SU-DHL-6 (cell line): ENCODE data around the gene FSD2.
"Not testable (repeated sequence)": the region's sequence is repeated elsewhere in the genome, so short reads cannot be mapped to it uniquely, and the experiment has no call there.

ENCODE experiments used
- H2AFZ ChIP-seq: fragments of 200-600 bp; sonication (generic); 2 replicates; pipeline ENCODE4 v1.6.1; 2014; ENCODE audit warnings: low read depth, mild to moderate bottlenecking, moderate library complexity, mixed read lengths, antibody characterized with exemption, low read length; ENCODE audit not compliant: severe bottlenecking
- H3F3A ChIP-seq: fragments of 200-600 bp; shearing (Covaris generic); 2 replicates; pipeline ENCODE4 v1.6.0; 2016; ENCODE audit warnings: antibody characterized with exemption, mild to moderate bottlenecking; ENCODE audit not compliant: insufficient read depth
- H3K27ac ChIP-seq: fragments of 200-600 bp; sonication (generic); 2 replicates; pipeline ENCODE4 v1.5.1; 2016; ENCODE audit warnings: low read depth, mild to moderate bottlenecking, low read length, moderate library complexity, mixed read lengths
- H3K27me3 ChIP-seq: fragments of 200-600 bp; sonication (generic), shearing (Covaris generic); 2 replicates; pipeline ENCODE4 v1.6.0; 2014; ENCODE audit warnings: mild to moderate bottlenecking, low read length
- H3K36me3 ChIP-seq: fragments of 200-600 bp; sonication (generic); 2 replicates; pipeline ENCODE4 v1.6.1; 2014; ENCODE audit warnings: mild to moderate bottlenecking, low read length, mixed read lengths
- H3K4me2 ChIP-seq: fragments of 300-600, 200-600 bp; shearing (Covaris generic), sonication (generic); 2 replicates; pipeline ENCODE4 v1.6.0; 2014; ENCODE audit warnings: low read length, low read depth, mild to moderate bottlenecking; ENCODE audit not compliant: poor library complexity, severe bottlenecking
- H3K4me3 ChIP-seq: fragments of 200-600 bp; sonication (generic); 2 replicates; pipeline ENCODE4 v1.5.1; 2014; ENCODE audit warnings: antibody characterized with exemption, low read length, mild to moderate bottlenecking, mixed read lengths; ENCODE audit not compliant: insufficient read depth, poor library complexity, severe bottlenecking
- H3K79me2 ChIP-seq: fragments of 200-600 bp; sonication (generic); 2 replicates; pipeline ENCODE4 v1.6.1; 2014; ENCODE audit warnings: mild to moderate bottlenecking, low read length, moderate library complexity; ENCODE audit not compliant: insufficient read depth
- H3K9ac ChIP-seq: fragments of 200-600 bp; sonication (generic); 2 replicates; pipeline ENCODE4 v1.7.0; 2014; ENCODE audit warnings: mild to moderate bottlenecking, low read length
- H3K9me2 ChIP-seq: fragments of 200-600 bp; sonication (generic); replicated peaks from 2 replicates; pipeline ENCODE4 v1.6.1; 2014; ENCODE audit warnings: low read length; ENCODE audit not compliant: insufficient read depth
- H3K9me3 ChIP-seq: fragments of 200-600 bp; sonication (generic); 2 replicates; pipeline ENCODE4 v1.6.1; 2014; ENCODE audit warnings: low read length, mixed read lengths; ENCODE audit not compliant: insufficient read depth
- H4K20me1 ChIP-seq: fragments of 200-600 bp; sonication (generic); 2 replicates; pipeline ENCODE4 v1.6.1; 2014; ENCODE audit warnings: low read depth, mild to moderate bottlenecking, antibody characterized with exemption, low read length, moderate library complexity, mixed read lengths
- EZH2phosphoT487 ChIP-seq: fragments of 200-600 bp; sonication (generic), shearing (Covaris generic); conservative IDR thresholded peaks from 2 replicates; pipeline ENCODE4 v1.6.1; 2018; ENCODE audit warnings: mild to moderate bottlenecking, antibody characterized with exemption, low read length, moderate library complexity, mixed read lengths
- TF ChIP-seq, protein P1 (sequence below): fragments of 200-600 bp; sonication (generic); IDR thresholded peaks from one replicate; pipeline ENCODE4 v1.5.1; 2017; ENCODE audit warnings: antibody characterized with exemption, mild to moderate bottlenecking, low read length, moderate library complexity; ENCODE audit not compliant: insufficient read depth, poor library complexity, severe bottlenecking

The FSD2 gene

DNA sequence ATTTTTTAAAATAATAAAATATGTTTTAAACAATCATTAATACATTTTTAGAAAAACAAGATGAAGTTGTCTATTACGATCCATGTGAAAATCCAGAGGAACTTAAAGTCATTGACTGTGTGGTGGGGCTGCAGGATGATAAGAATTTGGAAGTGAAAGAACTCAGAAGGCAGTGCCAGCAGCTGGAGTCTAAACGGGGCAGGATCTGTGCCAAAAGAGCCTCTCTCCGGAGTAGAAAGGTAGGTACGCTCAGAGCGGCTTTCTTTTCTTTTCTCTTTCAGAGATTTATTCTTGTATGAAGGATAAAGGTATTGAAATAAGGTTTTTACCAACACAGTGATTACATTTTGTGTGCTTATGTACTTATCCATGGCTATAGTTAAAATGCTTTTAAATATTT lies 17.2 kb upstream of the FSD2 start:
- Histone ChIP-seq H3K9ac (no peak overlapping the region), H4K20me1 (no peaks in the 10 kb centered on the region), H3K36me3 (peaks cover 52% of the 10 kb centered on the region), H3K27ac (no peak overlapping the region), H3K4me2 (no peak overlapping the region), H3K9me3 (no peaks in the 10 kb centered on the region), H3F3A (no peaks in the 10 kb centered on the region), H2AFZ (no peak overlapping the region), H3K27me3 (no peaks in the 10 kb centered on the region), H3K4me3 (no peak overlapping the region), H3K9me2 (no peaks in the 10 kb centered on the region), H3K79me2 (no peaks in the 10 kb centered on the region)
- TF ChIP-seq, protein P1, sequence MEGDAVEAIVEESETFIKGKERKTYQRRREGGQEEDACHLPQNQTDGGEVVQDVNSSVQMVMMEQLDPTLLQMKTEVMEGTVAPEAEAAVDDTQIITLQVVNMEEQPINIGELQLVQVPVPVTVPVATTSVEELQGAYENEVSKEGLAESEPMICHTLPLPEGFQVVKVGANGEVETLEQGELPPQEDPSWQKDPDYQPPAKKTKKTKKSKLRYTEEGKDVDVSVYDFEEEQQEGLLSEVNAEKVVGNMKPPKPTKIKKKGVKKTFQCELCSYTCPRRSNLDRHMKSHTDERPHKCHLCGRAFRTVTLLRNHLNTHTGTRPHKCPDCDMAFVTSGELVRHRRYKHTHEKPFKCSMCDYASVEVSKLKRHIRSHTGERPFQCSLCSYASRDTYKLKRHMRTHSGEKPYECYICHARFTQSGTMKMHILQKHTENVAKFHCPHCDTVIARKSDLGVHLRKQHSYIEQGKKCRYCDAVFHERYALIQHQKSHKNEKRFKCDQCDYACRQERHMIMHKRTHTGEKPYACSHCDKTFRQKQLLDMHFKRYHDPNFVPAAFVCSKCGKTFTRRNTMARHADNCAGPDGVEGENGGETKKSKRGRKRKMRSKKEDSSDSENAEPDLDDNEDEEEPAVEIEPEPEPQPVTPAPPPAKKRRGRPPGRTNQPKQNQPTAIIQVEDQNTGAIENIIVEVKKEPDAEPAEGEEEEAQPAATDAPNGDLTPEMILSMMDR = no peak
- no peak for TF ChIP-seq EZH2phosphoT487

DNA sequence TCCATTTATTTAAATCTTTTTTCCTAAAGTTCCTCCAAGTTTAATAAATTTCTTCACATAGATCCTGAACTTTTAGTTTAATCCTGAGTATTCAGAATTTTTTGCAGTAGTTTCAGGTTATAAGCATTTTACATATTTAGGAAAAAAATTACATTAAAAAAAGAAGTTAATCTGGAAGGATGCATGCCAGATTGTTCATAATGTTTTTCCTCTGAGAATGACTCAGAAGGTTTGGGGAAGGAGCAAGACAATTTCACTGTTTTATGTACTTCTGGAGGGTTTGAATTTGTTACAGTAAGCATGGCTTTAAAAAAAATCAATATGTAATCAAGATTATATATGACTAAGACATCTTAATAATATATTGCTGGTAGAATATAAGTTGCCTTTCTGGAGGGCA lies 16.0 kb upstream of the FSD2 start:
- not testable (repeated sequence) for H2AFZ ChIP-seq
- H3K36me3 ChIP-seq = peaks cover 52% of the 10 kb centered on the region

DNA sequence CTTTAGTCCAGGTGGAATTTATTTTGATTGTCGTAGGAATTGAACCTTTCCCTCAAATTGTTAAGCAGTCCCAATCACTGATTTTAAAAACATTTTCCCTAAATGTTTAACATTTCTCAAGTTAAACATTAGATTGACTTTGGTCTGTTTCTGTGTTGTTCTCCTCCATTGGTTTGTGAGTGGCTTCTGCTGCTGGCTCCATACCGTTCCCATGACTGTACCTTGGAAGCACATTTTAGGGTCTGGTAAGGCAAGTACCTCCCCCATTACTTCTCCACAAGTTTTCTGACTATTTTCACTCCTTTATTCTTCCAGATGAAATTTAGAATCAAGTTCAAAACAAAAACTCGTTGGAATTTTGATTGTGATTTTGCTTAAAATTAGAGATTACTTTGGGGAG lies 15.5 kb upstream of the FSD2 start:
- not testable (repeated sequence) for H4K20me1 ChIP-seq, H3K27ac ChIP-seq, H3K9me2 ChIP-seq, H3K79me2 ChIP-seq, H3K4me2 ChIP-seq, H3K9ac ChIP-seq, H3K27me3 ChIP-seq, H3K9me3 ChIP-seq, H2AFZ ChIP-seq, H3K4me3 ChIP-seq, H3F3A ChIP-seq
- H3K36me3 ChIP-seq = peaks cover 51% of the 10 kb centered on the region

More for the DNA sequence above, 16.0 kb upstream of the FSD2 start:
- H3K79me2 ChIP-seq, H3K27ac ChIP-seq, H3K9me3 ChIP-seq, H3K9me2 ChIP-seq, H3K27me3 ChIP-seq, H3K9ac ChIP-seq, H3K4me3 ChIP-seq, H3K4me2 ChIP-seq, H4K20me1 ChIP-seq, H3F3A ChIP-seq: not testable (repeated sequence)

DNA sequence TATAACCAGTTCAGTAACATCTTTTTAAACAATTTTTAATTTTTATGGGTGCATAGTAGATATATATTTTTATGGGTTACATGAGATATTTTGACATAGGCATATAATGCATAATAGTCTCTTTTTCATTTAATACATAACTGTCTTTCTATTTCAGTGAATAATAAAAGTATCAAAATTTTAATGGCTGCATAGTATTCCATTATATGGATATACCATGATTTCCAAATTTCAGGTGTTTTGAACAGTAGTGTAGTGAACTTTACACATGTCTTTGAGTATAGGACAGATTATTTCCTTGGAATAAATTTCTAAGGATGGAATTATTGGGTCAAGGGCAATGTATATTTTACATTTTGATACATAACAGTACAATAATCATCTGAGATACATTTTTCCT lies 14.3 kb upstream of the FSD2 start:
- Histone ChIP-seq H3K27ac (no peak overlapping the region), H3K36me3 (peaks cover 56% of the 10 kb centered on the region), H3K4me3 (no peak overlapping the region), H2AFZ (no peak overlapping the region), H3K9me2 (no peaks in the 10 kb centered on the region), H3K9me3 (no peaks in the 10 kb centered on the region), H3K4me2 (no peak overlapping the region), H3F3A (no peaks in the 10 kb centered on the region), H3K27me3 (no peaks in the 10 kb centered on the region), H4K20me1 (0 out of 2 replicates have a peak, but pooled peaks cover 5% of the 10 kb centered on the region), H3K9ac (no peak overlapping the region), H3K79me2 (peaks cover 14% of the 10 kb centered on the region)
- TF ChIP-seq, protein P1 = no peak
- no peak for TF ChIP-seq EZH2phosphoT487
